Mesothelial cell of epicardium (in vitro differentiated cells): ENCODE results near the gene PRDM5. TPM values are rescaled to one million over a fixed set of nuclear protein-coding genes. Genes with fewer than 3 reads are reported as not detected.

Experiments
- DNase-seq, 2 experiments: peaks; one replicate each; pipeline ENCODE4 v3.0.0; 2021; ENCODE audit warnings: low spot score in 2 of 2; ENCODE audit not compliant: unreplicated experiment in 2 of 2
- H3K27ac Mint-ChIP-seq: 2 replicates; pipeline ENCODE4 v1.8.0; 2021; ENCODE audit warnings: mixed read lengths
- H3K27me3 Mint-ChIP-seq: 2 replicates; pipeline ENCODE4 v1.8.0; 2021; ENCODE audit warnings: low read depth, mixed read lengths
- H3K36me3 Mint-ChIP-seq: 2 replicates; pipeline ENCODE4 v1.8.0; 2021; ENCODE audit warnings: mixed read lengths
- H3K4me1 Mint-ChIP-seq: 2 replicates; pipeline ENCODE4 v1.8.0; 2021; ENCODE audit warnings: mixed read lengths
- H3K4me3 Mint-ChIP-seq: 2 replicates; pipeline ENCODE4 v1.8.0; 2021; ENCODE audit warnings: mild to moderate bottlenecking, moderate library complexity, mixed read lengths
- H3K9me3 Mint-ChIP-seq: 2 replicates; pipeline ENCODE4 v1.8.0; 2021; ENCODE audit warnings: mixed read lengths
- CTCF ChIP-seq: fragments of 200-600 bp; sonication (generic); IDR thresholded peaks from one replicate; pipeline ENCODE4 v1.5.0; 2021; ENCODE audit warnings: antibody characterized with exemption; ENCODE audit not compliant: unreplicated experiment
- total RNA-seq: library from RNA; stranded (reverse); gene quantifications from 3 replicates; pipeline ENCODE4 v1.2.1, GENCODE V29; 2021

Gene PRDM5
- total RNA-seq = 23.6 to 30.2 TPM (median 29.1 TPM) in 3 replicates

GRCh38 chr4:120922381-120923206 is at the start of gene PRDM5:
TSS of gene PRDM5 (minus strand) at chr4:120922726. CDS start at chr4:120922608, 118 bp downstream.
- no peak for TF ChIP-seq CTCF
- H3K4me1 Mint-ChIP-seq = peaks cover 30% of the 10 kb centered on the region
- no peaks in the 10 kb centered on the region for H3K36me3 Mint-ChIP-seq
- peak within 1 kb of the TSS; percentile 95 for H3K27ac Mint-ChIP-seq
- peaks cover 11% of the 10 kb centered on the region for H3K9me3 Mint-ChIP-seq
- peak within 1 kb of the TSS; percentile 85 for H3K4me3 Mint-ChIP-seq
- H3K27me3 Mint-ChIP-seq = no peaks in the 10 kb centered on the region
- DNase-seq = peak; percentile 37 to 66

- TF ChIP-seq CTCF = no peak
- Mint-ChIP-seq H3K9me3 (no peaks in the 10 kb centered on the region), H3K4me3 (no peak overlapping the region), H3K27me3 (no peaks in the 10 kb centered on the region), H3K4me1 (no peaks in the 10 kb centered on the region), H3K27ac (no peak overlapping the region), H3K36me3 (no peaks in the 10 kb centered on the region)
- no peak for DNase-seq
Measured at GRCh38 chr4:120971884-120972283, 49.4 kb upstream of the PRDM5 start.

- no peak for DNase-seq
- Mint-ChIP-seq H3K4me3 (no peak overlapping the region), H3K9me3 (no peaks in the 10 kb centered on the region), H3K4me1 (no peaks in the 10 kb centered on the region), H3K36me3 (no peaks in the 10 kb centered on the region), H3K27ac (no peak overlapping the region), H3K27me3 (no peaks in the 10 kb centered on the region)
- no peak for TF ChIP-seq CTCF
Measured at GRCh38 chr4:120965938-120966337, 43.4 kb upstream of the PRDM5 start.

- Mint-ChIP-seq H3K27me3 (no peaks in the 10 kb centered on the region), H3K4me3 (no peak overlapping the region)
Measured at GRCh38 chr4:120964596-120964995, 42.1 kb upstream of the PRDM5 start.

GRCh38 chr4:120963449-120963848 is 40.9 kb upstream of the PRDM5 start:
- Mint-ChIP-seq H3K9me3 (no peaks in the 10 kb centered on the region), H3K4me3 (no peak overlapping the region), H3K27me3 (no peaks in the 10 kb centered on the region), H3K36me3 (no peaks in the 10 kb centered on the region), H3K4me1 (no peaks in the 10 kb centered on the region), H3K27ac (no peak overlapping the region)
- TF ChIP-seq CTCF = no peak
- DNase-seq = no peak

More at GRCh38 chr4:120964596-120964995, 42.1 kb upstream of the PRDM5 start:
- Mint-ChIP-seq H3K4me1 (no peaks in the 10 kb centered on the region), H3K9me3 (no peaks in the 10 kb centered on the region), H3K27ac (no peak overlapping the region), H3K36me3 (no peaks in the 10 kb centered on the region)
- no peak for DNase-seq
- no peak for TF ChIP-seq CTCF
